Effector memory CD4-positive, alpha-beta T cell (primary cell): ENCODE results near the gene SENP2.

Experiments used
- DNase-seq, 3 donors: peaks; one replicate each; pipeline ENCODE4 v3.0.0-alpha.2; 2020
- H3K27ac ChIP-seq: 2 replicates; pipeline ENCODE4 v1.7.0; 2013; ENCODE audit warnings: mild to moderate bottlenecking, low read length, moderate library complexity; ENCODE audit not compliant: insufficient read depth, poor library complexity, severe bottlenecking
- H3K27me3 ChIP-seq: replicated peaks from 2 replicates; pipeline ENCODE4 v1.7.0; 2013; ENCODE audit warnings: mild to moderate bottlenecking, low read length; ENCODE audit not compliant: insufficient read depth, control insufficient read depth, poor library complexity, severe bottlenecking
- H3K36me3 ChIP-seq: 2 replicates; pipeline ENCODE4 v1.7.0; 2013; ENCODE audit warnings: mild to moderate bottlenecking, low read length, moderate library complexity; ENCODE audit not compliant: control insufficient read depth, insufficient read depth
- H3K4me1 ChIP-seq: 2 replicates; pipeline ENCODE4 v1.7.0; 2013; ENCODE audit warnings: low read length, mild to moderate bottlenecking; ENCODE audit not compliant: control insufficient read depth, insufficient read depth, poor library complexity, severe bottlenecking
- H3K4me3 ChIP-seq: 2 replicates; pipeline ENCODE4 v1.7.0; 2013; ENCODE audit warnings: low read length, low read depth, mild to moderate bottlenecking; ENCODE audit not compliant: insufficient read depth, poor library complexity, severe bottlenecking
- H3K9me3 ChIP-seq: 2 replicates; pipeline ENCODE4 v1.7.0; 2013; ENCODE audit warnings: mild to moderate bottlenecking, low read length, moderate library complexity; ENCODE audit not compliant: control insufficient read depth

The SENP2 gene

GRCh38 chr3:185645596-185646381 is 59.7 kb downstream of the SENP2 start:
- no peak for DNase-seq
- Histone ChIP-seq H3K36me3 (no peaks in the 10 kb centered on the region), H3K9me3 (no peaks in the 10 kb centered on the region), H3K27me3 (peaks cover 5% of the 10 kb centered on the region), H3K4me1 (no peaks in the 10 kb centered on the region), H3K27ac (no peak overlapping the region), H3K4me3 (no peak overlapping the region)

DNA sequence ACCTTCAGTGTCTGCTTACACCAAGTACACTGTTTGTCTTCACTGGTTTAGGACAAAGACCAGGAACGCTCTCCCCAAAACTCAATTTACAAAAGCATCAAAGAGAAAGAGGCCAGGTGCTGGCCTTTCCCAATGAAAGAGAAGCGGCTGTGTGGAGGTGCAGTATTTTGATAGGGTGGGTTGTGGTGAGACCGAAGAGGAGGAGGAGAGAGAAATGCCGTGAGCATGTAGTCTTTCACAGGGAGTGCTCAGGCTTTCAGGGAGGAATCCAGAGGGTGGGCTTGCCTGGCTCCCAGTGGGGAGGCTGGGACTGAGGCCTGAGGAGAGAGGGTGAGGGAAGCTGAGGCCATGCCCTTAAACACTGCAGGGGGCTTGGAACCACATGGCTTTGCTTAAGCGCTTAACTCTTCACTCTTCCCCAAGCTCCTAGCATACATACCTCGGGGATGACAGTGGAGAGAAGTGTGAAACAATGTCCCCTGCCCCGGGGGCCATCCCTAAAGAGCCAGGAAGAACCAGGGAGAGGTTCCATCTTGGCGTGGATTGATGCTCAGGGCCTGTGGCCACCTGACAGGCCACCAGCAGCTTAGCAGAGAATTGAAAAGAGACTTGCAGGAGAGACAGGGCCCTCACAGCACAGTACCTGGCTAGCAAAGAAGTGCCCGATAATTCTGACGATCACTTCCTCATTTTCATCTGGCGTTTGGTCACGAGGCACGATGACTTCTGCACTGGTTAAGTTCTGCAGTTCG is 60.5 kb downstream of the SENP2 start:
- H3K9me3 ChIP-seq, result no peaks in the 10 kb centered on the region
- no peaks in the 10 kb centered on the region for H3K36me3 ChIP-seq
- no peak overlapping the region for H3K27ac ChIP-seq
- no peak for DNase-seq
- no peaks in the 10 kb centered on the region for H3K4me1 ChIP-seq
- H3K4me3 ChIP-seq, result no peak overlapping the region
- peaks cover 5% of the 10 kb centered on the region for H3K27me3 ChIP-seq

DNA sequence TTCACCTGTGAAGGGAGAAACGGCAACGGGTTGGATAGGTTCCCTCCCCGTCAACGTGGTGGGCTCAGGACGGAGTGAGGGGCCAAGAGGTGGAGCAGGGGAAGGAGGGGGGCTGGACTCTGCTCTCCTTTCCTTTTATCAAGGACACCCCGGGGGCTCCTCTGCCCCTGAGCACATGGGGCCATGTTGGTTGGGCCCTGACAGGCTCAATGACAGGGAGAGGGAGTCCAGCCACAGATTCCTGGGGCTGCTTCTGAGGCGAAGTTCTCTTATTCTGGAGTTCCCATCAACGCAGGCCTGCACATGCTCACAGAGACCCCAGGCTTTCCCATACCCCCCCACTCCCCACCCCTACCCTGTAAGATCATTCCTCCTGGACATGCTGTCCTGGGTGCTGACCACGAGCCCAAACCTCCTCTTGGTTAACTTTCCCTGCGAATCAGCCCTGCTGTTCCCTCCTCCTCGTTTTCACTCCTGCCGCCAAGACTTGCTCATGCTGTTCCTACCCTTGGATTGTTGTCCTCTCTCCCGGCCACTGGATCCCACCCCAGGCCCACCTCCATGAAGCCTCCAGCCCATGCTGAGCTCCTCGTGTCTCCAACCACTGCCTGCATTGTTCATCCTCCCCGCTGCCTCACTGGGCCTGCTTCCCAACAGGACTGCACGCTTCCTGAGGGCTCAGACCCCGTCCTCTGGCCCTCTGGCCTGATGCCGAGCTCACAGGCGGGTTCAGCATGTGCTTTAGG is 61.2 kb downstream of the SENP2 start:
- H3K27ac ChIP-seq, result no peak overlapping the region

GRCh38 chr3:185647880-185648210 is 61.8 kb downstream of the SENP2 start:
- no peak for DNase-seq
- Histone ChIP-seq H3K36me3 (no peaks in the 10 kb centered on the region), H3K27ac (no peak overlapping the region), H3K27me3 (peaks cover 5% of the 10 kb centered on the region), H3K9me3 (no peaks in the 10 kb centered on the region), H3K4me3 (no peak overlapping the region), H3K4me1 (no peaks in the 10 kb centered on the region)

More for the DNA sequence above, 61.2 kb downstream of the SENP2 start:
- no peak for DNase-seq
- no peak overlapping the region for H3K4me3 ChIP-seq
- no peaks in the 10 kb centered on the region for H3K9me3 ChIP-seq
- no peaks in the 10 kb centered on the region for H3K4me1 ChIP-seq
- peaks cover 5% of the 10 kb centered on the region for H3K27me3 ChIP-seq
- H3K36me3 ChIP-seq, result no peaks in the 10 kb centered on the region

DNA sequence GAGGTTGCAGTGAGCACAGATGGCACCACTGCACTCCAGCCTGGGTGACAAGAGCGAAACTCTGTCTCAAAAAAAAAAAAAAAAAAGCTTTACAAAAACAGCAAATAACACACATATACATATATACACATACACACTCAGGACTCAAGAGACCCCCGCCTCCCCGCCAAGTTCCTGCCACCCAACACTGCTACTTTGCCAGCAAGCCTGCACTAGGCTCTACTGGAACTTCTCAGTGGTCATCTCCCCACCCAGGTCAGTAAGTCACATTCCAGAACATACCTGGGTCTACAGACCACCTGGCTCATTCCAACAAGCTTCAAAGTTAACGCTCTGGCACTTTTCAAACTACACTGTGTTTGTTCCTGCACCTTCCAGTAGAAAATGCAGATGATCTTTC is 62.3 kb downstream of the SENP2 start:
- Histone ChIP-seq H3K27me3 (peaks cover 5% of the 10 kb centered on the region), H3K4me3 (no peak overlapping the region), H3K27ac (no peak overlapping the region), H3K4me1 (no peaks in the 10 kb centered on the region), H3K36me3 (no peaks in the 10 kb centered on the region), H3K9me3 (no peaks in the 10 kb centered on the region)
- DNase-seq, result no peak

DNA sequence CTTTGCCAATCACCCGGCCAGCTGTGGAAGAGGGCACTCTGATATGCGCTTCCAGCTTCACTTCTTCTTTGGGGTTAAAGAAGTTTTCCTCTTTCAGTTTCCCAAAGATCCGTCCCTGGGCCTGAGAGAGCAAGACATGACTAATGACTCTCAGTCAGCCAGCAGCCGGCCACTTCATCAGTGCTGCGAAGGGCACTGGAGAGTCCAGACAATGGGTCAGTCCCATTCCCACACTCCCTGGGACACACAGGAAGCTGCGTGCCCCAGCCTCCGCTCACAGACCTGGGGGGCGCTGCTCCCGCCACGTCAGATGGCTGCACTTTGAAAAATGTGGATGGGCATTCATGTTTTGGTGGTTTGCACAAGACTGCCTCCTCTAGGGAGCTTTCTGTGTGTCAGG is 63.3 kb downstream of the SENP2 start:
- Histone ChIP-seq H3K4me1 (no peaks in the 10 kb centered on the region), H3K27me3 (peaks cover 5% of the 10 kb centered on the region), H3K4me3 (no peak overlapping the region), H3K9me3 (no peaks in the 10 kb centered on the region), H3K27ac (no peak overlapping the region), H3K36me3 (no peaks in the 10 kb centered on the region)
- DNase-seq, result no peak

DNA sequence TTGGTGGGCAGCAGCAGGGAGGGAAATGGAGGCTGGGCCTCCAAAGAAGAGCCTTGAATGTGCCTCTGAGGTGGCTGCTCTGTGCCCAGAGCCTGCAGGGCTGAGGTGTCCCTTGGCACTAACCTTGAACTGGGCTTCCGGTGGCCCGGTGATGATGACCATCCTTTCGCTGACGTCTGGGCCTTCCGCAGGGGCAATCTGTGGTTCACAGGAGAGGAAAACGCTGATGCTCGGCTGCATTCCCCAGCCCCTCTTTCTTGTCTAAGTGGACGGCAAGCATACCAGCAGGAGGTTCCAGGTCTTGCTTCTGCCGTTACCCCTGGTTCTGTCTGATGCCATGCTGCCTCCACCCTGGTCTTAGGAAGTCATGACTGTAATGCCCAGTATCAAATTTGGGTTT is 65.9 kb downstream of the SENP2 start:
- no peak overlapping the region for H3K27ac ChIP-seq
- DNase-seq, result no peak
- H3K36me3 ChIP-seq, result no peaks in the 10 kb centered on the region
- H3K4me1 ChIP-seq, result no peaks in the 10 kb centered on the region
- H3K9me3 ChIP-seq, result no peaks in the 10 kb centered on the region
- H3K4me3 ChIP-seq, result no peak overlapping the region
- no peaks in the 10 kb centered on the region for H3K27me3 ChIP-seq

- no peaks in the 10 kb centered on the region for H3K36me3 ChIP-seq
- no peak overlapping the region for H3K27ac ChIP-seq
Measured at GRCh38 chr3:185653949-185654757, 68.1 kb downstream of the SENP2 start.

GRCh38 chr3:185654758-185655145 is 68.7 kb downstream of the SENP2 start:
- no peak for DNase-seq
- no peaks in the 10 kb centered on the region for H3K27me3 ChIP-seq
- H3K4me1 ChIP-seq, result no peaks in the 10 kb centered on the region
- no peaks in the 10 kb centered on the region for H3K36me3 ChIP-seq
- H3K4me3 ChIP-seq, result no peak overlapping the region
- no peaks in the 10 kb centered on the region for H3K9me3 ChIP-seq
- H3K27ac ChIP-seq, result no peak overlapping the region

More at GRCh38 chr3:185653949-185654757, 68.1 kb downstream of the SENP2 start:
- no peaks in the 10 kb centered on the region for H3K9me3 ChIP-seq
- H3K27me3 ChIP-seq, result no peaks in the 10 kb centered on the region
- no peak overlapping the region for H3K4me3 ChIP-seq
- no peaks in the 10 kb centered on the region for H3K4me1 ChIP-seq
- no peak for DNase-seq
